AG04450 (cell line): ENCODE data around the gene CHL1. TPM values are rescaled to one million over a fixed set of nuclear protein-coding genes. Genes with fewer than 3 reads are reported as not detected.
A peak's percentile ranks its signal among the peaks of the same experiment; 100 is the strongest.

Experiments
- CTCF ChIA-PET: fragments of 300-600, 350-600 bp; formaldehyde crosslinking; extraction: SDS; loops from one replicate; lab custom pipeline; 2022; ENCODE audit warnings: antibody characterized with exemption, inconsistent platforms; lab: Charles Lee
- POLR2A ChIA-PET: fragments of 350-600 bp; formaldehyde crosslinking; extraction: SDS; loops from one replicate; lab custom pipeline; 2021; ENCODE audit warnings: antibody characterized with exemption, inconsistent platforms; lab: Yijun Ruan, JAX
- DNase-seq: peaks from one replicate; pipeline ENCODE4 v3.0.0-alpha.2; 2011; ENCODE audit warnings: low read depth, low spot score
- H3K27ac ChIP-seq: one replicate; pipeline ENCODE4 v1.5.1; 2012; ENCODE audit warnings: low read depth, low read length, control low read depth
- H3K27me3 ChIP-seq: one replicate; pipeline ENCODE4 v1.6.0; 2012; ENCODE audit warnings: low read length; ENCODE audit not compliant: control insufficient read depth, insufficient read depth
- H3K4me3 ChIP-seq: 2 replicates; pipeline ENCODE4 v1.5.1; 2011; ENCODE audit warnings: mild to moderate bottlenecking, low read depth, low read length, control low read depth
- H3K9me3 ChIP-seq: 2 replicates; pipeline ENCODE4 v1.5.1; 2012; ENCODE audit warnings: low read length; ENCODE audit not compliant: control insufficient read depth, insufficient read depth
- CTCF ChIP-seq: IDR thresholded peaks from 2 replicates; pipeline ENCODE4 v1.5.1; 2011; ENCODE audit warnings: low read depth, low read length, control low read depth, inconsistent platforms
- polyA plus RNA-seq: library from polyadenylated mRNA; depleted of rRNA; stranded (reverse); fragments of >200 nt; gene quantifications from 2 replicates; pipeline ENCODE4 v1.2.3, GENCODE V29; 2011

CHL1 gene
- polyA plus RNA-seq, 1 experiment, result 0.40 TPM

GRCh38 chr3:341998-342397 is 145.4 kb downstream of the CHL1 start:
- no peak overlapping the region for H3K27ac ChIP-seq
- ChIA-PET POLR2A (no interaction called here), CTCF (interaction anchor here (4.9 kb wide), 1 partner anchor 12 kb away, joined by 38 read pairs; no protein-coding TSS in a partner anchor)
- no peak for DNase-seq
- TF ChIP-seq CTCF, result no peak
- no peaks in the 10 kb centered on the region for H3K9me3 ChIP-seq
- H3K4me3 ChIP-seq, result no peak overlapping the region
- no peaks in the 10 kb centered on the region for H3K27me3 ChIP-seq

DNA sequence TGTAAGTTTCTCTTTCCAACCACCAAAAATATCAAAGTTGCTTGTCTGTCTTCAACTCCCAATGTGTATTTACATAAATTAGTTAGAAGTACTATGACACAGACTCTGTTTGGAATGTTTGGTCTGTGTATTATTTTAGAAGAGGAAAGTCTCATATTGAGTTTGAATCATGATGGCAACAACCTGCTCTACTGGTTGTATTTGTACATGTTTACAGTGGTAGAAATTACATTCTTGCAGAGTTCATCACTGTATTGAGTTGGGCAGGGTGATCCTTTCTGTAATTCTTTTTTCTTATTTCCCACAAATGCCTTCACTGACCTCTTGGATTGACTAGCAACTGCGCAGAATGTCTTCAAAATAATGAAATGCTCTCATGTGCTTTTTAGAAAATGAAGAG is 149.6 kb downstream of the CHL1 start:
- ChIA-PET POLR2A (interaction anchor here (0.7 kb wide), 1 partner anchor 10 kb away, joined by 3 read pairs; no protein-coding TSS in a partner anchor), CTCF (interaction anchor here (3.4 kb wide), 1 partner anchor 8 kb away, joined by 29 read pairs; no protein-coding TSS in a partner anchor)
- H3K4me3 ChIP-seq, result no peak overlapping the region
- no peaks in the 10 kb centered on the region for H3K9me3 ChIP-seq
- H3K27me3 ChIP-seq, result no peaks in the 10 kb centered on the region
- no peak for TF ChIP-seq CTCF
- no peak overlapping the region for H3K27ac ChIP-seq
- DNase-seq, result peak; percentile 42

DNA sequence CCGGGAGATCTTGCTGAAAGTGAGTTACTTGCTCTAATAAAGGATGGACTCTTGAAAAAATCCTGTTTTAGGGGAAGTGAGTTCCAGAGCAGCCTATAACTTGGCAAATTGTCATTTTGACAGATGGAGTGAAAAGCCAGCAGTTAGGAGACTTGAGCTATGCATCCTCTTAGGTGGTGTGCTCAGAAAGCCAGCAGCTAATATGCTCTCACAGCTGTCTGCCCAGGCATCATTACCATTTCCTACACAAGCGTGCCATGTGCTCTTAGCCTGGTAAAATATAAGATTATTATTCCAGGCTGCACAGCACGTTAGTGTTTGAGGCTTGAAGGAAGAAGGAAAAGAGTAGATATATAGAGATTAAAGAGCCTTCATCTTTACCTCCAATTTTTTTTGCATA is 151.0 kb downstream of the CHL1 start:
- Histone ChIP-seq H3K27ac (no peak overlapping the region), H3K27me3 (no peaks in the 10 kb centered on the region), H3K4me3 (no peak overlapping the region), H3K9me3 (no peaks in the 10 kb centered on the region)
- CTCF ChIA-PET, result interaction anchor here (1.5 kb wide), 1 partner anchor 152 kb away, joined by 3 read pairs; no protein-coding TSS in a partner anchor
- POLR2A ChIA-PET, result no interaction called here
- TF ChIP-seq CTCF, result no peak
- DNase-seq, result no peak

DNA sequence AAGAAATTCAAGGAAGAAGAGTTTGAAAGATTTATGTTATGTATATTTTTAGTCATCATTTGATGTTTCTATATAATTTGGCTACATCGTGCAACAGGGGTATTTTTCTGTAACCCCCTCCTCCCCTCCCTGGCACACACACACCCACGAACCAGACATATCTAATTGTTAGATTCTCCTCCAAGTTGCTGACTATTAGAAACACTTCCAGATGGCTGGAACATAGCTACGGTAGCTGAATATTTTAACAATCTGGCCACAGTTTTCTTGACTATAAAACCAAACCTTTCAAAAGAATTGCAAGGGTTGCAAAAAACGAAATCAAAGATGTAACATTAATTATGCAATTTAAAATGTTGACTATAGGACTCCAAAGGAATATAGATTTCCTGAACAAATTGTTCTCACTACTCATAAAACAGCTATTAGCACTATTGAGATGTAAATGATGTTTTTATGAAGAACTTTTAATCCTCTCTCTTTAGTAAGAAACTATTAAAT is 154.4 kb downstream of the CHL1 start:
- no peaks in the 10 kb centered on the region for H3K27me3 ChIP-seq
- H3K9me3 ChIP-seq, result no peaks in the 10 kb centered on the region
- H3K4me3 ChIP-seq, result no peak overlapping the region
- no peak overlapping the region for H3K27ac ChIP-seq
- ChIA-PET POLR2A (no interaction called here), CTCF (interaction anchor here (0.9 to 5.4 kb wide), 3 partner anchors 27 to 309 kb away, joined by 3 to 114 read pairs (median 8); no protein-coding TSS in a partner anchor)
- no peak for TF ChIP-seq CTCF
- no peak for DNase-seq

- TF ChIP-seq CTCF, result no peak
Observed at GRCh38 chr3:352599-352998, 156.0 kb downstream of the CHL1 start.

More at GRCh38 chr3:352599-352998, 156.0 kb downstream of the CHL1 start:
- POLR2A ChIA-PET, result no interaction called here
- no peaks in the 10 kb centered on the region for H3K9me3 ChIP-seq
- no peak for DNase-seq
- no peak overlapping the region for H3K27ac ChIP-seq
- no peaks in the 10 kb centered on the region for H3K27me3 ChIP-seq
- CTCF ChIA-PET, result interaction anchor here (0.5 to 5.4 kb wide), 12 partner anchors 8 to 310 kb away, joined by 3 to 114 read pairs (median 6); no protein-coding TSS in a partner anchor
- H3K4me3 ChIP-seq, result no peak overlapping the region
